HepG2 (cell line): ENCODE measurements around the gene ATP9A. TPM values are rescaled to one million over a fixed set of nuclear protein-coding genes. Genes with fewer than 3 reads are reported as not detected.

Source experiments
- ETV5 ChIP-seq: IDR thresholded peaks from 2 replicates; pipeline ENCODE4 v1.6.1; 2018; ENCODE audit warnings: missing biosample characterization, missing genetic modification reagents, inconsistent platforms, borderline replicate concordance
- GMEB1 ChIP-seq: sonication (generic); formaldehyde crosslinking; IDR thresholded peaks from 2 replicates; pipeline ENCODE4 v1.5.1; 2020; ENCODE audit warnings: missing genetic modification reagents, mild to moderate bottlenecking, borderline replicate concordance
- GZF1 ChIP-seq: sonication (generic); formaldehyde crosslinking; IDR thresholded peaks from 2 replicates; pipeline ENCODE4 v1.5.1; 2020; ENCODE audit warnings: mild to moderate bottlenecking, missing genetic modification reagents
- KLF6 ChIP-seq: IDR thresholded peaks from 2 replicates; pipeline ENCODE4 v1.8.0; 2016; ENCODE audit warnings: missing biosample characterization, missing genetic modification reagents
- RFX5 ChIP-seq: IDR thresholded peaks from 2 replicates; pipeline ENCODE4 v1.6.1; 2011; ENCODE audit warnings: low read depth, low read length, improper control_type of control experiment
- SOX13 ChIP-seq, 3 experiments: fragments of 450-650 bp in 1 of 3; sonication (generic) in 1 of 3; formaldehyde crosslinking in 1 of 3; IDR thresholded peaks in 2 of 3; conservative IDR thresholded peaks in 1 of 3; 2 replicates each; pipeline versions ENCODE4 v1.5.0 to v1.6.1; 2016 to 2020; ENCODE audit warnings: antibody characterized with exemption in 1 of 3, mild to moderate bottlenecking in 1 of 3, missing compliant biosample characterization in 1 of 3, missing genetic modification reagents in 1 of 3, moderate library complexity in 1 of 3
- ZSCAN20 ChIP-seq: sonication (generic); formaldehyde crosslinking; IDR thresholded peaks from 2 replicates; pipeline ENCODE4 v1.4.0; 2020; ENCODE audit warnings: missing genetic modification reagents, mild to moderate bottlenecking, borderline replicate concordance
- polyA plus RNA-seq, 8 experiments: library from polyadenylated mRNA; depleted of rRNA in 3 of 8; stranded (reverse) in 7 of 8; unstranded in 1 of 8; fragments of >200 nt; fragmentation: Illumina TruSeq in 4 of 8; extraction: Trizol in 4 of 8; gene quantifications; 2 replicates each; pipeline versions ENCODE4 v1.2.1 to v1.2.3, GENCODE V29; 2011 to 2016; ENCODE audit warnings: low read depth in 4 of 8, missing spikeins in 1 of 8, mixed read lengths in 1 of 8; ENCODE audit not compliant: insufficient read depth in 1 of 8
- total RNA-seq, 5 experiments: library from RNA; depleted of rRNA; stranded (reverse); fragments of >200 nt; fragmentation: Illumina TruSeq; extraction: Trizol; gene quantifications; 2 replicates each; pipeline ENCODE4 v1.2.3, GENCODE V29; 2016; ENCODE audit warnings: low read depth in 1 of 5
- TF ChIP-seq, protein P1 (sequence below), 2 experiments: fragments of 450-650 bp in 1 of 2; sonication (generic) in 1 of 2; formaldehyde crosslinking in 1 of 2; IDR thresholded peaks; 2 replicates each; pipeline versions ENCODE4 v1.6.1 to v1.8.0; 2016 to 2022; ENCODE audit warnings: antibody characterized with exemption in 1 of 2, mild to moderate bottlenecking in 1 of 2, missing genetic modification reagents in 1 of 2
- TF ChIP-seq, protein P2 (sequence below): sonication (generic); formaldehyde crosslinking; IDR thresholded peaks from 2 replicates; pipeline ENCODE4 v1.4.0; 2020; ENCODE audit warnings: missing genetic modification reagents
- TF ChIP-seq, protein P3 (sequence below): sonication (generic); formaldehyde crosslinking; IDR thresholded peaks from 2 replicates; pipeline ENCODE4 v1.4.0; 2020; ENCODE audit warnings: mild to moderate bottlenecking, missing genetic modification reagents

ATP9A gene
- total and polyA plus RNA-seq, 2 of the 13 experiments (the other 11 are each of a cell fraction or from before 2014, with no cell fraction given): 11.8 to 18.5 TPM

- TF ChIP-seq, protein P1, sequence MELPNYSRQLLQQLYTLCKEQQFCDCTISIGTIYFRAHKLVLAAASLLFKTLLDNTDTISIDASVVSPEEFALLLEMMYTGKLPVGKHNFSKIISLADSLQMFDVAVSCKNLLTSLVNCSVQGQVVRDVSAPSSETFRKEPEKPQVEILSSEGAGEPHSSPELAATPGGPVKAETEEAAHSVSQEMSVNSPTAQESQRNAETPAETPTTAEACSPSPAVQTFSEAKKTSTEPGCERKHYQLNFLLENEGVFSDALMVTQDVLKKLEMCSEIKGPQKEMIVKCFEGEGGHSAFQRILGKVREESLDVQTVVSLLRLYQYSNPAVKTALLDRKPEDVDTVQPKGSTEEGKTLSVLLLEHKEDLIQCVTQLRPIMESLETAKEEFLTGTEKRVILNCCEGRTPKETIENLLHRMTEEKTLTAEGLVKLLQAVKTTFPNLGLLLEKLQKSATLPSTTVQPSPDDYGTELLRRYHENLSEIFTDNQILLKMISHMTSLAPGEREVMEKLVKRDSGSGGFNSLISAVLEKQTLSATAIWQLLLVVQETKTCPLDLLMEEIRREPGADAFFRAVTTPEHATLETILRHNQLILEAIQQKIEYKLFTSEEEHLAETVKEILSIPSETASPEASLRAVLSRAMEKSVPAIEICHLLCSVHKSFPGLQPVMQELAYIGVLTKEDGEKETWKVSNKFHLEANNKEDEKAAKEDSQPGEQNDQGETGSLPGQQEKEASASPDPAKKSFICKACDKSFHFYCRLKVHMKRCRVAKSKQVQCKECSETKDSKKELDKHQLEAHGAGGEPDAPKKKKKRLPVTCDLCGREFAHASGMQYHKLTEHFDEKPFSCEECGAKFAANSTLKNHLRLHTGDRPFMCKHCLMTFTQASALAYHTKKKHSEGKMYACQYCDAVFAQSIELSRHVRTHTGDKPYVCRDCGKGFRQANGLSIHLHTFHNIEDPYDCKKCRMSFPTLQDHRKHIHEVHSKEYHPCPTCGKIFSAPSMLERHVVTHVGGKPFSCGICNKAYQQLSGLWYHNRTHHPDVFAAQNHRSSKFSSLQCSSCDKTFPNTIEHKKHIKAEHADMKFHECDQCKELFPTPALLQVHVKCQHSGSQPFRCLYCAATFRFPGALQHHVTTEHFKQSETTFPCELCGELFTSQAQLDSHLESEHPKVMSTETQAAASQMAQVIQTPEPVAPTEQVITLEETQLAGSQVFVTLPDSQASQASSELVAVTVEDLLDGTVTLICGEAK (IDR thresholded peaks at IDR 0.05): no peak
- TF ChIP-seq, protein P1 (CRISPR knock-in tag; IDR thresholded peaks at IDR 0.05): no peak
- TF ChIP-seq GZF1 (no peak), RFX5 (no peak), GMEB1 (CRISPR knock-in tag) (0 out of 2 replicates have a peak, but pooled peaks have one; percentile 23), ETV5 (CRISPR knock-in tag) (peak; percentile 91), KLF6 (CRISPR knock-in tag) (no peak), SOX13 (IDR thresholded peaks at IDR 0.05) (no peak), SOX13 (CRISPR knock-in tag; conservative IDR thresholded peaks at IDR 0.05 in 1 of 2, IDR thresholded peaks at IDR 0.05 in 1 of 2) (peak in 1 of 2 experiments; percentile 84; a peak in 2 of 4 replicates), ZSCAN20 (CRISPR knock-in tag) (no peak)
- TF ChIP-seq, protein P2, sequence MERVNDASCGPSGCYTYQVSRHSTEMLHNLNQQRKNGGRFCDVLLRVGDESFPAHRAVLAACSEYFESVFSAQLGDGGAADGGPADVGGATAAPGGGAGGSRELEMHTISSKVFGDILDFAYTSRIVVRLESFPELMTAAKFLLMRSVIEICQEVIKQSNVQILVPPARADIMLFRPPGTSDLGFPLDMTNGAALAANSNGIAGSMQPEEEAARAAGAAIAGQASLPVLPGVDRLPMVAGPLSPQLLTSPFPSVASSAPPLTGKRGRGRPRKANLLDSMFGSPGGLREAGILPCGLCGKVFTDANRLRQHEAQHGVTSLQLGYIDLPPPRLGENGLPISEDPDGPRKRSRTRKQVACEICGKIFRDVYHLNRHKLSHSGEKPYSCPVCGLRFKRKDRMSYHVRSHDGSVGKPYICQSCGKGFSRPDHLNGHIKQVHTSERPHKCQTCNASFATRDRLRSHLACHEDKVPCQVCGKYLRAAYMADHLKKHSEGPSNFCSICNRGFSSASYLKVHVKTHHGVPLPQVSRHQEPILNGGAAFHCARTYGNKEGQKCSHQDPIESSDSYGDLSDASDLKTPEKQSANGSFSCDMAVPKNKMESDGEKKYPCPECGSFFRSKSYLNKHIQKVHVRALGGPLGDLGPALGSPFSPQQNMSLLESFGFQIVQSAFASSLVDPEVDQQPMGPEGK: peak; percentile 45; the same call in 1 of the 2 replicates
- TF ChIP-seq, protein P3, sequence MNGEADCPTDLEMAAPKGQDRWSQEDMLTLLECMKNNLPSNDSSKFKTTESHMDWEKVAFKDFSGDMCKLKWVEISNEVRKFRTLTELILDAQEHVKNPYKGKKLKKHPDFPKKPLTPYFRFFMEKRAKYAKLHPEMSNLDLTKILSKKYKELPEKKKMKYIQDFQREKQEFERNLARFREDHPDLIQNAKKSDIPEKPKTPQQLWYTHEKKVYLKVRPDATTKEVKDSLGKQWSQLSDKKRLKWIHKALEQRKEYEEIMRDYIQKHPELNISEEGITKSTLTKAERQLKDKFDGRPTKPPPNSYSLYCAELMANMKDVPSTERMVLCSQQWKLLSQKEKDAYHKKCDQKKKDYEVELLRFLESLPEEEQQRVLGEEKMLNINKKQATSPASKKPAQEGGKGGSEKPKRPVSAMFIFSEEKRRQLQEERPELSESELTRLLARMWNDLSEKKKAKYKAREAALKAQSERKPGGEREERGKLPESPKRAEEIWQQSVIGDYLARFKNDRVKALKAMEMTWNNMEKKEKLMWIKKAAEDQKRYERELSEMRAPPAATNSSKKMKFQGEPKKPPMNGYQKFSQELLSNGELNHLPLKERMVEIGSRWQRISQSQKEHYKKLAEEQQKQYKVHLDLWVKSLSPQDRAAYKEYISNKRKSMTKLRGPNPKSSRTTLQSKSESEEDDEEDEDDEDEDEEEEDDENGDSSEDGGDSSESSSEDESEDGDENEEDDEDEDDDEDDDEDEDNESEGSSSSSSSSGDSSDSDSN (CRISPR knock-in tag): 0 out of 2 replicates have a peak, but pooled peaks have one; percentile 22
These were observed 139.4 kb downstream of the ATP9A start (continued) for GRCh38 chr20:51628533-51629398.
